ENCODE results near the gene SPTLC2.
"Not testable (repeated sequence)": the region's sequence is repeated elsewhere in the genome, so short reads cannot be mapped to it uniquely, and the experiment has no call there.

The SPTLC2 gene

DNA sequence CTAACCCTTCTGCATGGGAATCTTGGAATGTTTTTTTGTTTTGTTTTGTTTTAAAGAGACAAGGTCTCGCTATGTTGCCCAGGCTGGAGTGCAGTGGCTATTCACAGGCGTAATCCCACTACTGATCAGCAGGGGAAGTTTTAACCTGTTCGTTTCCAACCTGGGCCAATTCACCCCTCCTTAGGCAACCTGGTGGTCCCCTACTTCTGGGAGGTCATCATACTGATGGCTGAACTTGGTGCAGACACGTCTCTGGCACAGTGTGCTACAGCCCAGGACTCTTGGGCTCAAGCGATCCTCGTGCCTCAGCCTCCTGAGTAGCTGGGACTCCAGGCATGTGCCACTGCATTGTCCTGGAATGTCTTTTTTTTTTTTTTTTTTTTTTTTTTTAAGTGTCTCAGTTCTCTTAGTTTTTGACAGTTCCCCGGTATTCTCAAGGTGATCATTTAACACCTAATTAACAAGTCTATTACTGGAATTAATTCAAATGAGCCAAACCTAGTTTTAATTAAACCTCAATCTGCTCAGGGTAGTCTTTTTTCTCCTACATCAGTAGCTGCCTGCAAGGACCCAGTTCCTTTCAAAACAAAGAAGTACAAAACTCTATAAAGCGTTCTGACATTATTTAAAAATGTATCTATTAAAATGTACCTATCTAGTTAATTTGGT lies 68.8 kb downstream of the SPTLC2 start:
- no peak overlapping the region for H3K4me3 ChIP-seq (ENCODE audit: low read length)
- no peak overlapping the region for H3K4me2 ChIP-seq (ENCODE audit: low read depth, low read length)
- no peaks in the 10 kb centered on the region for H3K79me2 ChIP-seq (ENCODE audit: low read length)
- no peak overlapping the region for H3K27ac ChIP-seq (ENCODE audit: low read length)
- H4K20me1 ChIP-seq (ENCODE audit: insufficient read depth, low read length) = no peaks in the 10 kb centered on the region
- H3K9ac ChIP-seq (ENCODE audit: low read length) = no peak overlapping the region
- H3F3A ChIP-seq (ENCODE audit: insufficient read depth, low read length) = no peaks in the 10 kb centered on the region
- no peaks in the 10 kb centered on the region for H3K4me1 ChIP-seq (ENCODE audit: low read length)
- no peaks in the 10 kb centered on the region for H3K9me3 ChIP-seq (replicated peaks; ENCODE audit: insufficient read depth, low read length)
- H3K9me2 ChIP-seq (replicated peaks; ENCODE audit: insufficient read depth, low read length) = no peaks in the 10 kb centered on the region
- no peak overlapping the region for H2AFZ ChIP-seq (ENCODE audit: low read length)
- TF ChIP-seq EZH2 (optimal IDR thresholded peaks at IDR 0.05; ENCODE audit: low read depth, low read length) = no peak
- TF ChIP-seq, protein P1, sequence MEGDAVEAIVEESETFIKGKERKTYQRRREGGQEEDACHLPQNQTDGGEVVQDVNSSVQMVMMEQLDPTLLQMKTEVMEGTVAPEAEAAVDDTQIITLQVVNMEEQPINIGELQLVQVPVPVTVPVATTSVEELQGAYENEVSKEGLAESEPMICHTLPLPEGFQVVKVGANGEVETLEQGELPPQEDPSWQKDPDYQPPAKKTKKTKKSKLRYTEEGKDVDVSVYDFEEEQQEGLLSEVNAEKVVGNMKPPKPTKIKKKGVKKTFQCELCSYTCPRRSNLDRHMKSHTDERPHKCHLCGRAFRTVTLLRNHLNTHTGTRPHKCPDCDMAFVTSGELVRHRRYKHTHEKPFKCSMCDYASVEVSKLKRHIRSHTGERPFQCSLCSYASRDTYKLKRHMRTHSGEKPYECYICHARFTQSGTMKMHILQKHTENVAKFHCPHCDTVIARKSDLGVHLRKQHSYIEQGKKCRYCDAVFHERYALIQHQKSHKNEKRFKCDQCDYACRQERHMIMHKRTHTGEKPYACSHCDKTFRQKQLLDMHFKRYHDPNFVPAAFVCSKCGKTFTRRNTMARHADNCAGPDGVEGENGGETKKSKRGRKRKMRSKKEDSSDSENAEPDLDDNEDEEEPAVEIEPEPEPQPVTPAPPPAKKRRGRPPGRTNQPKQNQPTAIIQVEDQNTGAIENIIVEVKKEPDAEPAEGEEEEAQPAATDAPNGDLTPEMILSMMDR (IDR thresholded peaks at IDR 0.05; ENCODE audit: low read length) = no peak
- TF ChIP-seq EZH2phosphoT487 (IDR thresholded peaks at IDR 0.05; ENCODE audit: low read length) = no peak
- H3K27me3 ChIP-seq (replicated peaks; ENCODE audit: insufficient read depth, low read length) = no peaks in the 10 kb centered on the region
- no peaks in the 10 kb centered on the region for H3K36me3 ChIP-seq (replicated peaks; ENCODE audit: insufficient read depth, low read length)
- no peak for DNase-seq

DNA sequence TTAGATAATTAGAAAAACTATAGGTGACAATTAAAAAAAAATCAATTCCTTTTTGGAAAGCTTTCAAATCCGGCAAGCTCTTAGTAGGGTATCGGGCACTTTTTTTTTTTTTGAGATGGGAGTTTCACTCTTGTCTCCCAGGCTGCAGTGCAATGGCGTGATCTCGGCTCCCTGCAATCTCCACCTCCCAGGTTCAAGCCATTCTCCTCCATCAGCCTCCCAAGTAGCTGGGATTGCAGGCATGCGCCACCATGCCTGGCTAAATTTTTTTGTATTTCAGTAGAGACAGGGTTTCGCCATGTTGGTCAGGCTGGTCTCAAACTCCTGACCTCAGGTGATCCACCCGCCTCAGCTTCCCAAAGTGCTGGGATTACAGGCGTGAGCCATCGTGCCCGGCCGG lies 71.3 kb downstream of the SPTLC2 start:
- not testable (repeated sequence) for DNase-seq; H3K4me2 ChIP-seq (ENCODE audit: low read depth, low read length); H3F3A ChIP-seq (ENCODE audit: insufficient read depth, low read length); H3K36me3 ChIP-seq (replicated peaks; ENCODE audit: insufficient read depth, low read length); H4K20me1 ChIP-seq (ENCODE audit: insufficient read depth, low read length); H3K79me2 ChIP-seq (ENCODE audit: low read length); H2AFZ ChIP-seq (ENCODE audit: low read length); H3K9me3 ChIP-seq (replicated peaks; ENCODE audit: insufficient read depth, low read length); H3K27me3 ChIP-seq (replicated peaks; ENCODE audit: insufficient read depth, low read length); H3K9me2 ChIP-seq (replicated peaks; ENCODE audit: insufficient read depth, low read length); H3K4me1 ChIP-seq (ENCODE audit: low read length); H3K4me3 ChIP-seq (ENCODE audit: low read length); H3K9ac ChIP-seq (ENCODE audit: low read length); H3K27ac ChIP-seq (ENCODE audit: low read length)

- no peaks in the 10 kb centered on the region for H3K27me3 ChIP-seq (replicated peaks; ENCODE audit: insufficient read depth, low read length)
- no peaks in the 10 kb centered on the region for H3F3A ChIP-seq (ENCODE audit: insufficient read depth, low read length)
- H3K27ac ChIP-seq (ENCODE audit: low read length) = no peak overlapping the region
- H3K4me2 ChIP-seq (ENCODE audit: low read depth, low read length) = no peak overlapping the region
- no peak overlapping the region for H2AFZ ChIP-seq (ENCODE audit: low read length)
- no peak overlapping the region for H3K9ac ChIP-seq (ENCODE audit: low read length)
- no peaks in the 10 kb centered on the region for H3K9me2 ChIP-seq (replicated peaks; ENCODE audit: insufficient read depth, low read length)
- H4K20me1 ChIP-seq (ENCODE audit: insufficient read depth, low read length) = no peaks in the 10 kb centered on the region
- H3K4me3 ChIP-seq (ENCODE audit: low read length) = no peak overlapping the region
- H3K36me3 ChIP-seq (replicated peaks; ENCODE audit: insufficient read depth, low read length) = no peaks in the 10 kb centered on the region
- TF ChIP-seq, protein P1 (IDR thresholded peaks at IDR 0.05; ENCODE audit: low read length) = no peak
- TF ChIP-seq EZH2phosphoT487 (IDR thresholded peaks at IDR 0.05; ENCODE audit: low read length) (no peak), EZH2 (optimal IDR thresholded peaks at IDR 0.05; ENCODE audit: low read depth, low read length) (no peak)
- no peaks in the 10 kb centered on the region for H3K9me3 ChIP-seq (replicated peaks; ENCODE audit: insufficient read depth, low read length)
- no peaks in the 10 kb centered on the region for H3K79me2 ChIP-seq (ENCODE audit: low read length)
- DNase-seq = no peak
- H3K4me1 ChIP-seq (ENCODE audit: low read length) = no peaks in the 10 kb centered on the region
Measured at GRCh38 chr14:77544571-77544970, 71.9 kb downstream of the SPTLC2 start.

DNA sequence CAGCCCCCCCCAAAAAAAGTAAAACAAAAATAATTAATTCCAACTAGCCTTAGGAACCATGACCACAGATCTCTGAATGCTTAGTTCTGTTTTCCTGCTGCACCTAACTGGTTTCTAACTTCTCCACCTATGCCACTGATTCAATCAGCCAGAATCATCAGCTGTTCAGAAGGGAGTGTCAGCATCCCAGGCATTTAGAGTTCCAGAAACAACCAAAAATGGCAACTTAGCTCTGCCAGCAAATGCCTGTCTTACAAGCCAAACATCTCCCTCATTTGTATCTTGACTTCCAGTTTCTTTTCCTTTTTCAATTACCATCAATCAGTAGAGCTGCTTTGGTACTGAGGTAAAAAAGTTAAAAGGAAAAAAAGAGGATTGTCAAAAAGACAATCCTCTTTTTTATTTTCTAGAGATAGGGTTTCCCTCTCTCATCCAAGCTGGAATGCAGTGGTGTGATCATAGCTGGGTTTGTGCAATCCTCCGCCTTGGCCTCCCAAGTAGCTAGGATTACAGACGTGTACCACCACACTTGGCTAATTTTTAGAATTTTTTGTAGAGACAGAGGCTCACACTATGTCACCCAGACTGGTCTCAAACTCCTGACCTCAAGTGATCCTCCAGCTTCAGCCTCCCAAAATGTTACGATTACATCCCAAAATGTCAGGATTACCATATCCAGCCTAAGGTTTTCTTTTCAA lies 72.7 kb downstream of the SPTLC2 start:
- Histone ChIP-seq H4K20me1 (ENCODE audit: insufficient read depth, low read length) (no peaks in the 10 kb centered on the region), H3K4me1 (ENCODE audit: low read length) (no peaks in the 10 kb centered on the region), H3K9me2 (replicated peaks; ENCODE audit: insufficient read depth, low read length) (no peaks in the 10 kb centered on the region), H3K27me3 (replicated peaks; ENCODE audit: insufficient read depth, low read length) (no peaks in the 10 kb centered on the region), H3K9ac (ENCODE audit: low read length) (no peak overlapping the region), H3K4me3 (ENCODE audit: low read length) (no peak overlapping the region), H3K9me3 (replicated peaks; ENCODE audit: insufficient read depth, low read length) (no peaks in the 10 kb centered on the region), H2AFZ (ENCODE audit: low read length) (no peak overlapping the region), H3K27ac (ENCODE audit: low read length) (no peak overlapping the region), H3K36me3 (replicated peaks; ENCODE audit: insufficient read depth, low read length) (no peaks in the 10 kb centered on the region), H3K4me2 (ENCODE audit: low read depth, low read length) (no peak overlapping the region), H3F3A (ENCODE audit: insufficient read depth, low read length) (no peaks in the 10 kb centered on the region), H3K79me2 (ENCODE audit: low read length) (no peaks in the 10 kb centered on the region)
- no peak for DNase-seq
- no peak for TF ChIP-seq EZH2phosphoT487 (IDR thresholded peaks at IDR 0.05; ENCODE audit: low read length)
- no peak for TF ChIP-seq EZH2 (optimal IDR thresholded peaks at IDR 0.05; ENCODE audit: low read depth, low read length)
- TF ChIP-seq, protein P1 (IDR thresholded peaks at IDR 0.05; ENCODE audit: low read length) = no peak
